Panc1 (cell line): Measurements from ENCODE around the gene GUCD1. TPM values are rescaled to one million over a fixed set of nuclear protein-coding genes. Genes with fewer than 3 reads are reported as not detected.
A peak's percentile ranks its signal among the peaks of the same experiment; 100 is the strongest.

Experiments used
- ATAC-seq: fragments of 200-7000 bp; cut with Tn5 transposase; 2 replicates; pipeline ENCODE4 v1.9.1; 2020; ENCODE audit warnings: mild to moderate bottlenecking, moderate library complexity
- BruUV-seq: library from RNA; stranded (reverse); fragments of 400-500 nt; replicated peaks from 2 replicates; lab custom pipeline; 2021; lab: Mats Ljungman, UMichigan
- CTCF ChIA-PET: fragments of 300-600 bp; sonication (Branson Sonifier 250); formaldehyde crosslinking; loops from one replicate; lab custom pipeline; 2022; ENCODE audit warnings: antibody characterized with exemption; lab: Charles Lee
- POLR2A ChIA-PET: fragments of 300-600 bp; sonication (Branson Sonifier 250); formaldehyde crosslinking; loops from one replicate; lab custom pipeline; 2022; ENCODE audit warnings: antibody characterized with exemption; lab: Charles Lee
- DNase-seq: peaks from one replicate; pipeline ENCODE4 v3.0.0-alpha.2; 2010; ENCODE audit warnings: low read depth, low spot score
- H3K27ac ChIP-seq: 2 replicates; pipeline ENCODE4 v1.5.1; 2011; ENCODE audit warnings: mild to moderate bottlenecking, low read length, inconsistent platforms
- H3K27me3 ChIP-seq: fragments of 200-500 bp; sonication (Bioruptor generic); 2 replicates; pipeline ENCODE4 v1.6.0; 2014; ENCODE audit warnings: low read length, inconsistent platforms; ENCODE audit not compliant: control insufficient read depth, insufficient read depth
- H3K36me3 ChIP-seq: fragments of 200-500 bp; sonication (Bioruptor generic); 2 replicates; pipeline ENCODE4 v1.5.1; 2014; ENCODE audit warnings: inconsistent platforms, mild to moderate bottlenecking, low read length, moderate library complexity; ENCODE audit not compliant: control insufficient read depth, insufficient read depth
- H3K4me1 ChIP-seq: 2 replicates; pipeline ENCODE4 v1.5.1; 2011; ENCODE audit warnings: inconsistent platforms, mild to moderate bottlenecking, low read length, moderate library complexity; ENCODE audit not compliant: control insufficient read depth, insufficient read depth
- H3K4me3 ChIP-seq, 2 experiments: 2 replicates each; pipeline ENCODE4 v1.5.1; 2011 to 2012; ENCODE audit warnings: low read depth in 2 of 2, low read length in 2 of 2, mild to moderate bottlenecking in 2 of 2, inconsistent platforms in 1 of 2, moderate library complexity in 1 of 2
- H3K9me3 ChIP-seq: fragments of 200-500 bp; sonication (Bioruptor generic); 2 replicates; pipeline ENCODE4 v1.5.1; 2014; ENCODE audit warnings: low read depth, mild to moderate bottlenecking, inconsistent platforms, low read length, moderate library complexity; ENCODE audit not compliant: control insufficient read depth, insufficient read depth
- POLR2AphosphoS5 ChIP-seq: IDR thresholded peaks from 2 replicates; pipeline ENCODE4 v1.6.1; 2012; ENCODE audit warnings: mild to moderate bottlenecking, low read depth, low read length, moderate library complexity
- SIN3A ChIP-seq: IDR thresholded peaks from 2 replicates; pipeline ENCODE4 v1.6.1; 2012; ENCODE audit warnings: low read depth, mild to moderate bottlenecking, low read length, moderate library complexity, borderline replicate concordance; ENCODE audit not compliant: insufficient read depth
- TCF7L2 ChIP-seq: IDR thresholded peaks from 2 replicates; pipeline ENCODE4 v1.6.1; 2011; ENCODE audit warnings: mild to moderate bottlenecking, low read depth, low read length, inconsistent platforms
- in situ Hi-C: cut with HindIII; loops from 2 replicates; pipeline ENCODE4 v1.10.0; 2016; ENCODE audit warnings: low sequenced_read_pairs, low pct_unique_long_range_greater_than_20kb
- intact Hi-C: fragments of 100-400 bp; cut with micrococcal nuclease; formaldehyde crosslinking; loops from one replicate; pipeline ENCODE4 v1.10.0; 2022; ENCODE audit not compliant: unreplicated experiment
- total RNA-seq: library from RNA; stranded (reverse); gene quantifications from one replicate; pipeline ENCODE4 v1.2.1, GENCODE V29; 2021; ENCODE audit not compliant: unreplicated experiment
- TF ChIP-seq, protein P1 (sequence below), 2 experiments: IDR thresholded peaks; 2 replicates each; pipeline ENCODE4 v1.6.1; 2011 to 2012; ENCODE audit warnings: low read depth in 2 of 2, control low read depth in 1 of 2, low read length in 1 of 2, mild to moderate bottlenecking in 1 of 2, moderate library complexity in 1 of 2; ENCODE audit not compliant: insufficient read depth in 1 of 2
- TF ChIP-seq, protein P2 (sequence below): fragments of 450-650 bp; IDR thresholded peaks from 2 replicates; pipeline ENCODE4 v1.5.1; 2017; ENCODE audit warnings: mild to moderate bottlenecking

The GUCD1 gene
- total RNA-seq, 1 experiment from 2014 or later = 97.7 TPM

DNA sequence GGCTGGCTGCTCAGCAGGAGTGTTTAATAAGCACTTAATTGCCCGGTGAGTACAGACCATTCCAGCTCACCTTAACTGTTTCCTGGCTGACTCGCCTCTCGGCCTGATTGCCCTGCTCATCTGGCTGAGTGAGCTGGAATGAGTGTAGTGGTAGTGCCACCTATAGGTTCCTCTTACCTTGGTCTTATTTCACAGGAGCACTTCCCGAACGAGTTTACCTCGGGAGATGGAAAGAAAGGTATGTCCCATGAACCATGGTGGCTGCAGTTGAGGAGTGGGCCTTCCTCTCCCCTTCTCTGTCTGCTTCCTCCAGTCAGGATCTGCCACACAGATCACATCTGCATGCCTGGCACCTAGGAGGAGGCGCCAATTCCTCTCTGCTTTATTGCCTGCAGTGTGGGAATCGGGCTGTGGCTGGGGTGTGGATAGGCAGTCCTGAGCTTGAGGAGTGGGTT, 33.1 kb downstream of the GUCD1 start:
- no peaks in the 10 kb centered on the region for H3K27me3 ChIP-seq
- intact Hi-C loops = loop anchor here (5.0 to 10.0 kb wide), 2 partner anchors 95 to 197 kb away; partner anchors contain the start of gene ADORA2A
- in situ Hi-C loops = no loop called here
- peak; percentile 54 for DNase-seq
- ATAC-seq = peak; percentile 92
- H3K9me3 ChIP-seq = no peaks in the 10 kb centered on the region
- H3K4me3 ChIP-seq = peak overlapping the region in 1 of 2 experiments; percentile 18; a peak in 1 of 4 replicates
- ChIA-PET POLR2A (interaction anchor here (0.7 kb wide), 1 partner anchor 27 kb away, joined by 8 read pairs; no protein-coding TSS in a partner anchor), CTCF (interaction anchor here (0.5 to 0.8 kb wide), 4 partner anchors 10 to 189 kb away, joined by 3 to 4 read pairs (median 3); no protein-coding TSS in a partner anchor)
- no TSS peak for BruUV-seq
- H3K36me3 ChIP-seq = no peaks in the 10 kb centered on the region
- H3K27ac ChIP-seq = 0 out of 2 replicates have a peak overlapping the region, but pooled peaks have one; percentile 54
- TF ChIP-seq, protein P1, sequence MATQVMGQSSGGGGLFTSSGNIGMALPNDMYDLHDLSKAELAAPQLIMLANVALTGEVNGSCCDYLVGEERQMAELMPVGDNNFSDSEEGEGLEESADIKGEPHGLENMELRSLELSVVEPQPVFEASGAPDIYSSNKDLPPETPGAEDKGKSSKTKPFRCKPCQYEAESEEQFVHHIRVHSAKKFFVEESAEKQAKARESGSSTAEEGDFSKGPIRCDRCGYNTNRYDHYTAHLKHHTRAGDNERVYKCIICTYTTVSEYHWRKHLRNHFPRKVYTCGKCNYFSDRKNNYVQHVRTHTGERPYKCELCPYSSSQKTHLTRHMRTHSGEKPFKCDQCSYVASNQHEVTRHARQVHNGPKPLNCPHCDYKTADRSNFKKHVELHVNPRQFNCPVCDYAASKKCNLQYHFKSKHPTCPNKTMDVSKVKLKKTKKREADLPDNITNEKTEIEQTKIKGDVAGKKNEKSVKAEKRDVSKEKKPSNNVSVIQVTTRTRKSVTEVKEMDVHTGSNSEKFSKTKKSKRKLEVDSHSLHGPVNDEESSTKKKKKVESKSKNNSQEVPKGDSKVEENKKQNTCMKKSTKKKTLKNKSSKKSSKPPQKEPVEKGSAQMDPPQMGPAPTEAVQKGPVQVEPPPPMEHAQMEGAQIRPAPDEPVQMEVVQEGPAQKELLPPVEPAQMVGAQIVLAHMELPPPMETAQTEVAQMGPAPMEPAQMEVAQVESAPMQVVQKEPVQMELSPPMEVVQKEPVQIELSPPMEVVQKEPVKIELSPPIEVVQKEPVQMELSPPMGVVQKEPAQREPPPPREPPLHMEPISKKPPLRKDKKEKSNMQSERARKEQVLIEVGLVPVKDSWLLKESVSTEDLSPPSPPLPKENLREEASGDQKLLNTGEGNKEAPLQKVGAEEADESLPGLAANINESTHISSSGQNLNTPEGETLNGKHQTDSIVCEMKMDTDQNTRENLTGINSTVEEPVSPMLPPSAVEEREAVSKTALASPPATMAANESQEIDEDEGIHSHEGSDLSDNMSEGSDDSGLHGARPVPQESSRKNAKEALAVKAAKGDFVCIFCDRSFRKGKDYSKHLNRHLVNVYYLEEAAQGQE (IDR thresholded peaks at IDR 0.05; ENCODE audit: insufficient read depth in 1 of 2, low read depth in 2 of 2, low read length in 1 of 2) = no peak
- TF ChIP-seq SIN3A = no peak
- TF ChIP-seq, protein P2, sequence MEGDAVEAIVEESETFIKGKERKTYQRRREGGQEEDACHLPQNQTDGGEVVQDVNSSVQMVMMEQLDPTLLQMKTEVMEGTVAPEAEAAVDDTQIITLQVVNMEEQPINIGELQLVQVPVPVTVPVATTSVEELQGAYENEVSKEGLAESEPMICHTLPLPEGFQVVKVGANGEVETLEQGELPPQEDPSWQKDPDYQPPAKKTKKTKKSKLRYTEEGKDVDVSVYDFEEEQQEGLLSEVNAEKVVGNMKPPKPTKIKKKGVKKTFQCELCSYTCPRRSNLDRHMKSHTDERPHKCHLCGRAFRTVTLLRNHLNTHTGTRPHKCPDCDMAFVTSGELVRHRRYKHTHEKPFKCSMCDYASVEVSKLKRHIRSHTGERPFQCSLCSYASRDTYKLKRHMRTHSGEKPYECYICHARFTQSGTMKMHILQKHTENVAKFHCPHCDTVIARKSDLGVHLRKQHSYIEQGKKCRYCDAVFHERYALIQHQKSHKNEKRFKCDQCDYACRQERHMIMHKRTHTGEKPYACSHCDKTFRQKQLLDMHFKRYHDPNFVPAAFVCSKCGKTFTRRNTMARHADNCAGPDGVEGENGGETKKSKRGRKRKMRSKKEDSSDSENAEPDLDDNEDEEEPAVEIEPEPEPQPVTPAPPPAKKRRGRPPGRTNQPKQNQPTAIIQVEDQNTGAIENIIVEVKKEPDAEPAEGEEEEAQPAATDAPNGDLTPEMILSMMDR = peak; percentile 76
- no peaks in the 10 kb centered on the region; the same call in 1 of the 2 replicates for H3K4me1 ChIP-seq

DNA sequence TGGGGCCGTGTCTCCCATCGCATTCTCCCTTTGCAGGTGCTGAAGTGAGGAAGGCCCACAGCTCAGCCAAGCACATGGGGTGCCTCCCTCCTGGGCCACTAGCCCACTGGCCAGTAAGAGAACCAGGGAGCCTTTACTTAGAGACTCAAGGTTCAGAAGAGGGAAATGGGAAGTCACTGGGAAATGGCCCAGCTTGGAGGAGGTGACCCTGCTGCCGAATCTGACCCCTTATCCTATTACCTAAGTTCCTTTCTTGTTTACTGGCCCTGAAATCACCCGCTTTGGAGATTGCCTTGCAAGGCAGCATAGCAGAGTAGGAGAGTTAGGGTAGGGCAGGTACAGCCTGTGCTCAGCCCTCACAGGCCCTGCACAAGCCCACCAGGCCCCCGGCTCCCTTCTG, 35.4 kb downstream of the GUCD1 start:
- in situ Hi-C loops = no loop called here

More for the DNA sequence above, 35.4 kb downstream of the GUCD1 start:
- Histone ChIP-seq H3K27me3 (no peaks in the 10 kb centered on the region), H3K36me3 (no peaks in the 10 kb centered on the region), H3K4me1 (peaks cover 3% of the 10 kb centered on the region), H3K27ac (no peak overlapping the region), H3K4me3 (no peak overlapping the region), H3K9me3 (no peaks in the 10 kb centered on the region)
- CTCF ChIA-PET = no interaction called here
- POLR2A ChIA-PET = no interaction called here
- DNase-seq = no peak
- no peak for ATAC-seq
- no peak for TF ChIP-seq TCF7L2
- TF ChIP-seq, protein P1 (IDR thresholded peaks at IDR 0.05; ENCODE audit: insufficient read depth in 1 of 2, low read depth in 2 of 2, low read length in 1 of 2) = no peak
- TF ChIP-seq SIN3A = no peak
- TF ChIP-seq, protein P2 = no peak
- TF ChIP-seq POLR2AphosphoS5 = no peak
- intact Hi-C loops = no loop called here
- no TSS peak for BruUV-seq
